ENCODE results near the gene PIEZO2.

PIEZO2 gene

DNA sequence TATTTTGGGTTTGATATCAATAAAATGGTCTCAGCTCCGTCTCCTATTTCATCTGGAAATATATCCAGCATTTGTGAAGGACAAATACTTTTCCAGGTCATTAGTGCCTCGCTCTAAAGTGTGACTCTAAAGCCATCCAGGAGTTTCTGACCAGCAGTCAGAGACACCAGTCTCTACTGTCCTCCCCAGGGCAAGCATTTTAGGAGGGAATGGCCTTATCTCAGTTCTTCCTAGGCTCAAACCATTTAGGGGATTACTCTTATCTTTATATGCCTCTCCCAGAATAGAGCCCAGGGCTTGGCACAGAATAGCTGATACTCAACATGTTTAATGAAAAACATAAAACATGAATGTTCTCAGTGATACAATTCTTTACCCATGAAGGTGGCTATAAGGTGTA is 436.0 kb downstream of the PIEZO2 start:
- Mint-ChIP-seq H3K4me3 (no peak overlapping the region), H3K27ac (no peak overlapping the region), H3K36me3 (no peaks in the 10 kb centered on the region), H3K4me1 (no peaks in the 10 kb centered on the region), H3K27me3 (peaks cover 6% of the 10 kb centered on the region), H3K9me3 (no peaks in the 10 kb centered on the region)
- DNase-seq (ENCODE audit: low spot score in 2 of 2) = no peak
- no peak for ATAC-seq (ENCODE audit: low read depth)

DNA sequence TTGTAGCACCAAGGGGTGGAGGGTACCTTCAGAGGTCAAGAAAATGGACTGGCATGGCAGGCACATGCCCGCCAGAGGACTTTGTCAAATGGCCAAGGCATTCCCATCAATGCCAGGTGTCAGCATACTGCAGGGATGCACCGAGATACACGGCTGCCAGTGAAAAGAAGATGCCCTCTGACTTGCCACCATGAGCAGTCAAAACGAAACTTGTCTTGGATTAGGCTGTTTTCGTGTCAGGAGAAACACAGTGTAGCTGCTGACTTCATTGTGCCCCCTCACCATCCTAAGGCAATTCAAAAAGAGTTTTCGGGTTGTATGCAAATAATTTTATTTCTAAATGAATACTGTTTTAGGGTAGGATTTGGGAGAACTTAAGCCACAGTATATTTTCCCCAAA is 442.1 kb downstream of the PIEZO2 start:
- Mint-ChIP-seq H3K36me3 (no peaks in the 10 kb centered on the region), H3K9me3 (no peaks in the 10 kb centered on the region), H3K4me3 (no peak overlapping the region), H3K4me1 (no peaks in the 10 kb centered on the region), H3K27me3 (peaks cover 10% of the 10 kb centered on the region), H3K27ac (no peak overlapping the region)
- ATAC-seq (ENCODE audit: low read depth) = no peak
- DNase-seq (ENCODE audit: low spot score in 2 of 2) = no peak

DNA sequence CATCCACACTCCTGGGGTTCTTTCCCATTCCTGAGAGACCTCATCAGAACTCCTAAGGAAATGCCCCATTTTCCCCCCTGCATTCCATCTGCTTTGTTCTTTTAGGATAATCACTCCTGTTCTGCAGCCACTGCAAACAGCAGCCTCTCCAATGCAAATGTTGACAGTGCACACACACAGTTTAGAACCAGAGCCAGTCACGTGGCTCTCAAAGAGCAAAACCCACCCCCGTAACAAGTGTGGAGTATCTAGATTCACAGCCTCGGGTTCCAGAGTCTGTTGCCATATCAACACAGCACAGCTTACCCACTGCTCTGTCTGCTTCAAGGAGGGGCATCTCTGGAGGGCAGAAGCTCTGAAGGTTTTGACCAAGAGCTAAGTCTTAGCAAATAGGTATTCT is 443.6 kb downstream of the PIEZO2 start:
- H3K27ac Mint-ChIP-seq = no peak overlapping the region
- H3K9me3 Mint-ChIP-seq = no peaks in the 10 kb centered on the region
- H3K4me3 Mint-ChIP-seq = no peak overlapping the region
- H3K4me1 Mint-ChIP-seq = no peaks in the 10 kb centered on the region
- ATAC-seq (ENCODE audit: low read depth) (no peak), DNase-seq (ENCODE audit: low spot score in 2 of 2) (no peak)
- no peaks in the 10 kb centered on the region for H3K36me3 Mint-ChIP-seq
- H3K27me3 Mint-ChIP-seq = peaks cover 7% of the 10 kb centered on the region

DNA sequence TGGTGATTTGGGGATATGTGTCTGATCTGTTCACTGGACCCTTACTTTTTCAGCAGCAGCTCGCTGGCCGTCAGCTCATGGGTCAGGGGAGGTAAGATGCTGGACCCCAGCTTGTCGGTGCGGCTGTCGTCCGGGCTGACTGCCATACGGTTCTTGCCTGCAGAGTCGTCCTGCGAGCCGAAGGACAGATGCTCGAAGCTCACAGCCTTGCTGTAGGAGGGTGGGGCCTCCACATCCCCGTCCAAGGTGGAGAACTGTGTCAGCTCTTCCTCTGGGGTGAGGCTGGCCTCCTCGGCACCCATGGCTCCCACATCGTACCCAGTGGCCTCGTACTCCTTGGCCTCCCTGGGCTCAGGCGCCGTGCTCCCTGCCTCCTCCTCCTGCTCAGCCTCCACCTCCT is 444.1 kb downstream of the PIEZO2 start:
- ATAC-seq (ENCODE audit: low read depth) = no peak
- DNase-seq (ENCODE audit: low spot score in 2 of 2) = no peak
- H3K27ac Mint-ChIP-seq = no peak overlapping the region
- H3K4me1 Mint-ChIP-seq = no peaks in the 10 kb centered on the region
- H3K27me3 Mint-ChIP-seq = peaks cover 7% of the 10 kb centered on the region
- no peaks in the 10 kb centered on the region for H3K36me3 Mint-ChIP-seq
- H3K9me3 Mint-ChIP-seq = no peaks in the 10 kb centered on the region
- H3K4me3 Mint-ChIP-seq = no peak overlapping the region

DNA sequence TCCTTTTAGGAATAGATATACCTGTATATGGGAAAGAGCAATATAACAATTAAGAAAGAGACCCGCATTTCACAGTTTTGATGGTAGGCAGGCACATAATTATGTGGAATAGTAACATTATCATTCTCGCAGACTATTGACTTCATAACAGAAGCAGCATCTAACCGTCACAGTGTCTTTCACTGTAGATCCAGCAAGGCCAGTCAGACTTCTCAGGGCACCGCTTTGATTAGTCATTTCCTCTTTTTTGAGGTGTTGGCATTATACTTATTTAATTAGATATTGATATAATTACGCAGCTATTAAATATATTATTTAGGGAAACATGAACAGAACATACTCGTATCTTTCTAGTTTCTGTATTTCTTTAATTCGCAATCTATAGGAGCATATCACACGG is 447.2 kb downstream of the PIEZO2 start:
- H3K27ac Mint-ChIP-seq = no peak overlapping the region
- no peaks in the 10 kb centered on the region for H3K9me3 Mint-ChIP-seq
- H3K4me3 Mint-ChIP-seq = no peak overlapping the region
- ATAC-seq (ENCODE audit: low read depth) = no peak
- no peaks in the 10 kb centered on the region for H3K4me1 Mint-ChIP-seq
- no peak for DNase-seq (ENCODE audit: low spot score in 2 of 2)
- peaks cover 11% of the 10 kb centered on the region for H3K27me3 Mint-ChIP-seq
- no peaks in the 10 kb centered on the region for H3K36me3 Mint-ChIP-seq

DNA sequence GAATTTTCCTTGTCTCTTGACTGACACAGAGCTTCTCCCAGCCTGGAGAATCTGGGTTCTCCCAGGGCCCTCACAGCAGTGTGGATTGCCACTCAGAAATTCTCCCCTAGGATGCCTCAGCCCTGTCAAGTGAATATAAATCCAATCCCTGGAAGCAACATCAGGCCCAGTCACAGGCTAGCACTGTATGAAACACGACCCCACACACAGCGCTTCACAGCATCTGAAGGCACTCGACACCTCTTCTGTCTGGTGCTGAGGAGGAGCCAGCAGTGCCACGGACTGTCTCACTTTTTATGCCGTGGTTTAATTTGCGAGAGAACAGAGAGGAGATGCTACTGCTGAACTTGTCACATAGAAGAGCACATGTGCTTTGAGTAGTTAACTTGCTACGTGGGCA is 459.0 kb downstream of the PIEZO2 start:
- DNase-seq (ENCODE audit: low spot score in 2 of 2) (no peak), ATAC-seq (ENCODE audit: low read depth) (no peak)
- Mint-ChIP-seq H3K27me3 (peaks cover 6% of the 10 kb centered on the region), H3K4me3 (no peak overlapping the region), H3K27ac (no peak overlapping the region), H3K36me3 (no peaks in the 10 kb centered on the region), H3K4me1 (no peaks in the 10 kb centered on the region), H3K9me3 (no peaks in the 10 kb centered on the region)

DNA sequence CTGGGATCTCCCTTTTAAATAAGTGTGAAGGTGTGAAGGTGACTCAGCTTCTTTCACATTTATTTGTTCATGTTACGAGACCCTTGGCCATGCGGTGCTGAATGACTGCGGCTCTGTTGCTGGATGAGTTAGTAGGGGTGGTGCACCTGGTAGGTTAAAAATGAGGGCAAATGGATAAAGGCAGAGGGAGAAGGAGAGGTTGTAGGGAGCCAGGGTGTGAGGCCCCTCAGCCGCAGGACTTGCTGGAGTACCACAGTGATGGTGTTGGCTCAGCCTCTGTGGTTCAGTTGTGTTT is 459.4 kb downstream of the PIEZO2 start:
- H3K9me3 Mint-ChIP-seq = no peaks in the 10 kb centered on the region
- H3K4me1 Mint-ChIP-seq = no peaks in the 10 kb centered on the region
- no peak overlapping the region for H3K27ac Mint-ChIP-seq
- peaks cover 5% of the 10 kb centered on the region for H3K27me3 Mint-ChIP-seq
- no peak overlapping the region for H3K4me3 Mint-ChIP-seq
- ATAC-seq (ENCODE audit: low read depth) (no peak), DNase-seq (ENCODE audit: low spot score in 2 of 2) (no peak)
- H3K36me3 Mint-ChIP-seq = no peaks in the 10 kb centered on the region

DNA sequence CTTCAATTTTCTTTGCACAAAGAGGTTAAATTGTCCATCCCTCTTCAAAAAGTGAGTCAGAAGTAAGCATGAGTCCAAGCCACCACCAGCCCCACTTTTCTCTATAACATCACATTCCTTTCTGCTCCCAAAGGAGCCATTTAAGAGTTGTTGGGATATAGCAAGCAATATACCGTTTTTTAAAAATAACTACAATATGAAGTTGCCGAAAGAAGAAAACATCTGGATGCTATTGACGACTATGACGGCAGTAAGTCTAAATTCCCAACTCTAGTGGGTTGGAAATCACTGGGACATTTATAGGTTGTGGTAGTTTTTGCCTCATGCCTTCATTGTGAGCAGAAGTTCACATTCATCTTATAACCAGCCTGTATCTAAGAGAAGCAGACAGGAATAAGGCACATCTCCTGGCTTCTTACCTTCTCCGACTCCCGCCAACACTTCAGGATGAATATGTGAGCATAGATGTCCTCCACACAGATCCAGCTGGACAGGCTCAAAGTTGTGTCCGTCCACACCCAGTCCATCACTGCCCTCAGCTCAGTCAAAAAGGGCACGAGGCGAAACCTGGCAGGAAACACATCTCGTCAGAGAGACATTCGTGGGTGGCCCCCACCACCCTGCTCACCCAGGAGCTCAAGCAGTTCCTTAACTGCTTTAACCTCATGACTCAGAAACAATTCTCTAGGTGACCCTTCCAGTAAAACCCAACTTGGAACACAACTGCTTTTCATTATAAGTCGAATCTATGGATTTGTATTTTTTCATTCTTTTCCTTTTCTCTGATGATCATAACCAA is 459.9 kb downstream of the PIEZO2 start:
- H3K9me3 Mint-ChIP-seq = no peaks in the 10 kb centered on the region
- no peaks in the 10 kb centered on the region for H3K4me1 Mint-ChIP-seq
- no peak overlapping the region for H3K27ac Mint-ChIP-seq
- no peak overlapping the region for H3K4me3 Mint-ChIP-seq
- ATAC-seq (ENCODE audit: low read depth) (no peak), DNase-seq (ENCODE audit: low spot score in 2 of 2) (no peak)
- H3K36me3 Mint-ChIP-seq = no peaks in the 10 kb centered on the region
- H3K27me3 Mint-ChIP-seq = peaks cover 6% of the 10 kb centered on the region

DNA sequence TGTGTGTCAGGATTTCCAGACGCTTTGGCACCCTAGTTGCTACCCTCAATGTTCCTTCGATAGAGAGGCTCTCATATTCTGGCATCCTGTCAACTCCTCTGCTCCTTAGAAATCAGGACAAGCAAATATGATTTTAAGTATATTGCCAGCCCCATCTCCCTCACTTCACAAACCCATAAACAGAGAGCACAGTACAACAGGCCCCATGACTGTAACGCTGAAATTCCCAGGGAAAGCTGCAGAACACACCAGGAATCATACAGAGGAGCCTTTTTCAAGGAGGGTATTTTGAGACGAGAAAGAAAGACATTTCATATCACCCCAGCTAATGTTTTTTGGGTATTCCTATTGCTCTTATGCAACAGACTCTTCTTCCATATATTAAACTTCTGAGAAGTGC is 460.6 kb downstream of the PIEZO2 start:
- no peak overlapping the region for H3K4me3 Mint-ChIP-seq
- H3K27ac Mint-ChIP-seq = no peak overlapping the region
- no peaks in the 10 kb centered on the region for H3K9me3 Mint-ChIP-seq
- H3K36me3 Mint-ChIP-seq = no peaks in the 10 kb centered on the region
- no peaks in the 10 kb centered on the region for H3K4me1 Mint-ChIP-seq
- DNase-seq (ENCODE audit: low spot score in 2 of 2) (no peak), ATAC-seq (ENCODE audit: low read depth) (no peak)
- peaks cover 6% of the 10 kb centered on the region for H3K27me3 Mint-ChIP-seq

DNA sequence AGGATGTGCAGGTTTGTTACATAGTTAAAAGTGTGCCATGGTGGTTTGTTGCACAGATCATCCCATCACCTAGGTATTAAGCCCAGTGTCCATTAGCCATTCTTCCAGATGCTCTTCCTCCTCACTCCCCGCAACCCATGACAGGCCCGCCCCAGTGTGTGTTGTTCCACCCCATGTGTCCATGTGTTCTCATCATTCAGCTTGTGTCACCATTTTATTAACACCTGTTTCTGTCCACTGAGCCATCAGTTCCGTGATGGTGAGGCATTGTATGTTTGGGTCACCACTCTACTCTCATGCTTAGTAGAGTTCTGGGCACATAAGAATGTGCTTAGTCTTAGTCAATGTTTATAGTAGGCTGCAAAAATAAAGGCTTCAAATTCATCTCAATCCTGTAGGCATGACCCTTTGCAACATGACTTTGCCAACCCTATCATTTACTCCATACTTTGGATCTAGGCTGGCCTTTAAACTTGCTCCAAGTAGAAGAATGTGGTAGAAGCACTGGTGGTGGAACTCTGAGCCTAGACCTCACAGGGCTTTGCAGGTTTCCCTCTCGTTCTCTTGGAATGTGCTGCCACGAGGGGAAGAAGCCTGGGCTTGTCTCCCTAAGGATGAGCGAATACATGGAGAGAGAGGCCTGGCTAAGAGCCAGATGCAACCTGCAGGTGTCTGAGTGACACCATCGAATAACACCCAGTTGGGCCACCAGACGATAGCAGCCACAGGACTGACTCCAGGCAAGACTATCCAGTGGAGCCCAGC is 462.0 kb downstream of the PIEZO2 start:
- H3K9me3 Mint-ChIP-seq = no peaks in the 10 kb centered on the region
- H3K4me1 Mint-ChIP-seq = no peaks in the 10 kb centered on the region
- no peak for DNase-seq (ENCODE audit: low spot score in 2 of 2)
- no peaks in the 10 kb centered on the region for H3K36me3 Mint-ChIP-seq
- no peak overlapping the region for H3K4me3 Mint-ChIP-seq
- peaks cover 6% of the 10 kb centered on the region for H3K27me3 Mint-ChIP-seq
- no peak overlapping the region for H3K27ac Mint-ChIP-seq
- no peak for ATAC-seq (ENCODE audit: low read depth)

DNA sequence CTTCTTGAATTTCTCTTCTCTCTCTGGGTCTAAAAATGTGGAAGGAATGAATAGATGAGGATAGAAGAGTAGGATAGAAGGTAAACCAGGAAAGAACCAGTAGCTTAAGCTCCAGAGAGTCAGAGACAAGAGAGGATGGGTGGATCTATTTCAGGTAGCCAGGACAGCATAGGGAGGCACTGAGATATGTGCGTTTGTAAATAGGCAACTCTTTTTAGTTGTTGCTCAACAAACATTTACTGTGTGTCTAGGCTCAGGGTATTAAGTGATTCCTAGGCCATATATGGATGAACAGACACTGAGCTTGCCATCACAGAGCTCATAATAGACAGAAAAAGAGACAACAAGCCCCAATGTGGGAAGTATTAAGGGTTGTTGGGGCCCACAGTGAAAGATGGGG is 463.1 kb downstream of the PIEZO2 start:
- H3K4me1 Mint-ChIP-seq = no peaks in the 10 kb centered on the region
- no peaks in the 10 kb centered on the region for H3K9me3 Mint-ChIP-seq
- DNase-seq (ENCODE audit: low spot score in 2 of 2) (no peak), ATAC-seq (ENCODE audit: low read depth) (no peak)
- no peak overlapping the region for H3K4me3 Mint-ChIP-seq
- H3K27ac Mint-ChIP-seq = no peak overlapping the region
- H3K36me3 Mint-ChIP-seq = no peaks in the 10 kb centered on the region
- H3K27me3 Mint-ChIP-seq = peaks cover 6% of the 10 kb centered on the region

DNA sequence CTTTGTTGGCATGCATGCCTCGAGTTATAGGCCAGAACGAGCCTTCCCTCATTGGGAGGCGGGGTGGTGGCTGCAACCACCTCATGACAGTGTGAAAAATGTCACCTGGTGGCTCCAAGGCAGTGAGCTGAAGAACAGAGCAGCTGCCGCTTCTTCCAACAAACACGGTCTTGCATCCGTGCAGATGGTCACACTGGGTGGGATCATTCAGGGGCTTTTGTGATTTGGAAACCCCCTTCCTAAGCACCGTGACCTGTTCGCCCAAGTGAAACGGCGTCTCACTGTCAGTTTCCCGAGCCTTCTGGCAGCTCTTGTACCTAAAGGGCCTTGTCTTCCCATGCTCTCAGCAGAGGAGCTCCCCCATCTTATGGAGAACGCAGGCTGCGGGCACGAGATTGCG is 463.9 kb downstream of the PIEZO2 start:
- DNase-seq (ENCODE audit: low spot score in 2 of 2) = no peak
- no peaks in the 10 kb centered on the region for H3K36me3 Mint-ChIP-seq
- H3K27ac Mint-ChIP-seq = no peak overlapping the region
- H3K4me3 Mint-ChIP-seq = no peak overlapping the region
- peaks cover 8% of the 10 kb centered on the region for H3K27me3 Mint-ChIP-seq
- ATAC-seq (ENCODE audit: low read depth) = peak; percentile 60
- no peaks in the 10 kb centered on the region for H3K9me3 Mint-ChIP-seq
- no peaks in the 10 kb centered on the region for H3K4me1 Mint-ChIP-seq

DNA sequence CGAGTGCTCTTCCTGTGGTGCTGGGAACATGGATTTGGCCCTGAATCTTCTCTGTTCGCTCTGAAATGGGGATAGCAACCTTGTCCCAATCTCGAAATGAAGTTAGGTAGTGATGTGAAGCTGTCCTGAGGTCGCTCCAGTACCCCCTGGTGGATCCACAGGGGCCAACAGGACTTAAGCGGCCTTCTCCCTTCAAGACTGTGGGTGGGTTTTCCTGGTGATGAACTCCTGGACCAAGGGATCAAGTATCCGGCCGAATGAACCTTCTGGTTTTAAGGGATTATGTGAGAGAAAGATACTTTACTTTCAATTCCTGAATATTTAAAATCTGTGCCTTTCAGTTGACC is 467.0 kb downstream of the PIEZO2 start:
- Mint-ChIP-seq H3K4me1 (no peaks in the 10 kb centered on the region), H3K36me3 (no peaks in the 10 kb centered on the region), H3K4me3 (no peak overlapping the region), H3K27ac (no peak overlapping the region), H3K27me3 (peaks cover 9% of the 10 kb centered on the region), H3K9me3 (no peaks in the 10 kb centered on the region)
- ATAC-seq (ENCODE audit: low read depth) (no peak), DNase-seq (ENCODE audit: low spot score in 2 of 2) (no peak)

DNA sequence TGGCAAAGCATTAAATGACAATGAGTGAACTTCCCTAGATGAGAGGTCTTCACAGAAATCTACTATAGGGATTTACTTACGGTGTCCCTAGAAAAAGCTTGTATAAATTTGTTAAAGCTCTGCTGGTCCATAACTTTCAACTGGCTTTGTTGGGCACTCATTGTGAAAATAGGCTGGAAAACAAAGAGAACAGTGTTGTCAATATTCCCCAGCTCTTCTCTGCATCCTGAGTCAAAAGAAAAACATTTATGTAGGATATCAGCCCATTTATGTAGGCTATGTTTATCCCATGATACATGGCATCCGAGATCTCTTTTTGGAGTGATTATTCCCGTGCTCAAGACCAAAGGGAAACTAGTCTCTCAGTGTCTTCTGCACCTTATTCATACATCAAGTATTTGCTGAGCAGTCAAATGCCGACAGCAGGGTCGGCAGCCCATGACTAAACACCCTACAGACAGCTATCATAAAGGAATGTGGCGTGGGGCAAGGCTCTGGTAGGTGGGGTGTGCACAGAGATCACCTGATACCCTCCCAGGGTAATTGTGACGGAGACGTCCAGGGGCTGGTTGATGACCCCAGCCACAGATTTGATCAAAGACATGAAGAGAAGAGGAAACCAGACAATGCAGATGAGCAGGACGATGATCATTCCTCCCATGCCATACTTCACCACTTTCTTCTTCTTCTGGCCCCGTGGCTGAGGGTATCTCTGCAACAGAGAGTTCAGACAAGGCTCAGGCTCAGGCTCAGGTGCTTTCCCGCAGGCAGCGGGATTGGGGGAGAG is 467.6 kb downstream of the PIEZO2 start:
- Mint-ChIP-seq H3K4me3 (no peak overlapping the region), H3K36me3 (no peaks in the 10 kb centered on the region), H3K27ac (no peak overlapping the region), H3K9me3 (no peaks in the 10 kb centered on the region), H3K4me1 (no peaks in the 10 kb centered on the region), H3K27me3 (peaks cover 9% of the 10 kb centered on the region)
- DNase-seq (ENCODE audit: low spot score in 2 of 2) (no peak), ATAC-seq (ENCODE audit: low read depth) (no peak)
